Neural cell (in vitro differentiated cells): Measurements from ENCODE around the gene NPAS3. TPM values are rescaled to one million over a fixed set of nuclear protein-coding genes. Genes with fewer than 3 reads are reported as not detected.

ENCODE experiments used
- H2AFZ ChIP-seq: fragments of 200-600, 300-800 bp; sonication (generic), shearing (Covaris generic); 2 replicates; pipeline ENCODE4 v1.6.0; 2014; ENCODE audit warnings: low read depth, mild to moderate bottlenecking, antibody characterized with exemption, low read length, moderate library complexity
- H3F3A ChIP-seq: fragments of 200-600 bp; shearing (Covaris generic); 2 replicates; pipeline ENCODE4 v1.6.1; 2016; ENCODE audit warnings: mild to moderate bottlenecking, moderate library complexity, mixed read lengths, antibody characterized with exemption, low read length; ENCODE audit not compliant: insufficient read depth, poor library complexity, severe bottlenecking
- H3K27ac ChIP-seq: fragments of 200-600, 300-800 bp; sonication (generic), shearing (Covaris generic); 2 replicates; pipeline ENCODE4 v1.5.1; 2014; ENCODE audit warnings: mild to moderate bottlenecking, low read length, moderate library complexity
- H3K27me3 ChIP-seq: fragments of 300-800, 200-600 bp; sonication (generic), shearing (Covaris generic); 2 replicates; pipeline ENCODE4 v1.6.0; 2014; ENCODE audit warnings: mild to moderate bottlenecking, low read depth, low read length, moderate library complexity; ENCODE audit not compliant: insufficient read depth
- H3K36me3 ChIP-seq: fragments of 300-800, 200-600 bp; sonication (generic), shearing (Covaris generic); 2 replicates; pipeline ENCODE4 v1.5.1; 2014; ENCODE audit warnings: mild to moderate bottlenecking, antibody characterized with exemption, low read length, moderate library complexity; ENCODE audit not compliant: insufficient read depth
- H3K4me2 ChIP-seq: fragments of 300-800, 200-600 bp; sonication (generic), shearing (Covaris generic); 2 replicates; pipeline ENCODE4 v1.6.0; 2014; ENCODE audit warnings: mild to moderate bottlenecking, low read length
- H3K4me3 ChIP-seq: fragments of 300-800, 200-600 bp; sonication (generic), shearing (Covaris generic); 2 replicates; pipeline ENCODE4 v1.5.1; 2014; ENCODE audit warnings: mild to moderate bottlenecking, low read length, moderate library complexity
- H3K79me2 ChIP-seq: fragments of 200-600 bp; shearing (Covaris generic); replicated peaks from 2 replicates; pipeline ENCODE4 v1.6.0; 2014; ENCODE audit warnings: mild to moderate bottlenecking, low read length, moderate library complexity; ENCODE audit not compliant: insufficient read depth
- H3K9ac ChIP-seq: fragments of 300-800, 200-600 bp; sonication (generic), shearing (Covaris generic); 2 replicates; pipeline ENCODE4 v1.6.1; 2016; ENCODE audit warnings: mild to moderate bottlenecking, low read length, mixed read lengths
- H3K9me2 ChIP-seq: fragments of 200-600 bp; shearing (Covaris generic); 2 replicates; pipeline ENCODE4 v1.6.1; 2016; ENCODE audit warnings: mild to moderate bottlenecking, low read length, mixed read lengths; ENCODE audit not compliant: insufficient read depth
- H3K9me3 ChIP-seq: fragments of 200-600, 300-800 bp; sonication (generic), shearing (Covaris generic); 2 replicates; pipeline ENCODE4 v1.6.1; 2016; ENCODE audit warnings: mild to moderate bottlenecking, mixed run types, low read length, moderate library complexity, mixed read lengths
- H4K20me1 ChIP-seq: fragments of 200-600 bp; shearing (Covaris generic); 2 replicates; pipeline ENCODE4 v1.6.1; 2016; ENCODE audit warnings: mild to moderate bottlenecking, mixed run types; ENCODE audit not compliant: insufficient read depth
- EP300 ChIP-seq: fragments of 450-650 bp; conservative IDR thresholded peaks from 2 replicates; pipeline ENCODE4 v1.6.1; 2014; ENCODE audit warnings: antibody characterized with exemption, mild to moderate bottlenecking, moderate library complexity; ENCODE audit not compliant: poor library complexity, severe bottlenecking
- EZH2 ChIP-seq: fragments of 200-600, 300-800 bp; shearing (Covaris generic), sonication (generic); IDR thresholded peaks from 2 replicates; pipeline ENCODE4 v1.6.1; 2014; ENCODE audit warnings: antibody characterized with exemption, low read length, borderline replicate concordance, mild to moderate bottlenecking; ENCODE audit not compliant: insufficient read depth, poor library complexity, severe bottlenecking
- MXI1 ChIP-seq: fragments of 450-650 bp; conservative IDR thresholded peaks from 2 replicates; pipeline ENCODE4 v1.6.1; 2014; ENCODE audit warnings: antibody characterized with exemption, mild to moderate bottlenecking; ENCODE audit not compliant: poor library complexity, severe bottlenecking
- POLR2AphosphoS5 ChIP-seq: IDR thresholded peaks from 2 replicates; pipeline ENCODE4 v1.6.1; 2012
- RAD21 ChIP-seq: fragments of 450-650 bp; conservative IDR thresholded peaks from 2 replicates; pipeline ENCODE4 v1.6.1; 2014; ENCODE audit warnings: antibody characterized with exemption, mild to moderate bottlenecking, moderate library complexity
- SMC3 ChIP-seq: fragments of 450-650 bp; conservative IDR thresholded peaks from 2 replicates; pipeline ENCODE4 v1.6.1; 2014; ENCODE audit warnings: antibody characterized with exemption, mild to moderate bottlenecking, moderate library complexity; ENCODE audit not compliant: poor library complexity
- TAF1 ChIP-seq: IDR thresholded peaks from 2 replicates; pipeline ENCODE4 v1.6.1; 2012; ENCODE audit warnings: low read depth
- polyA plus RNA-seq: library from polyadenylated mRNA; depleted of rRNA; stranded (reverse); fragments of >200 nt; gene quantifications from 2 replicates; pipeline ENCODE4 v1.2.3, GENCODE V29; 2014
- TF ChIP-seq, protein P1 (sequence below): IDR thresholded peaks from 2 replicates; pipeline ENCODE4 v1.6.1; 2012; ENCODE audit warnings: borderline replicate concordance
- TF ChIP-seq, protein P2 (sequence below): fragments of 450-650 bp; IDR thresholded peaks from 2 replicates; pipeline ENCODE4 v1.5.1; 2014; ENCODE audit warnings: antibody characterized with exemption, mild to moderate bottlenecking, moderate library complexity; ENCODE audit not compliant: poor library complexity, severe bottlenecking

NPAS3 gene
- polyA plus RNA-seq, 1 donor from 2014 or later, result 1.3 TPM

DNA sequence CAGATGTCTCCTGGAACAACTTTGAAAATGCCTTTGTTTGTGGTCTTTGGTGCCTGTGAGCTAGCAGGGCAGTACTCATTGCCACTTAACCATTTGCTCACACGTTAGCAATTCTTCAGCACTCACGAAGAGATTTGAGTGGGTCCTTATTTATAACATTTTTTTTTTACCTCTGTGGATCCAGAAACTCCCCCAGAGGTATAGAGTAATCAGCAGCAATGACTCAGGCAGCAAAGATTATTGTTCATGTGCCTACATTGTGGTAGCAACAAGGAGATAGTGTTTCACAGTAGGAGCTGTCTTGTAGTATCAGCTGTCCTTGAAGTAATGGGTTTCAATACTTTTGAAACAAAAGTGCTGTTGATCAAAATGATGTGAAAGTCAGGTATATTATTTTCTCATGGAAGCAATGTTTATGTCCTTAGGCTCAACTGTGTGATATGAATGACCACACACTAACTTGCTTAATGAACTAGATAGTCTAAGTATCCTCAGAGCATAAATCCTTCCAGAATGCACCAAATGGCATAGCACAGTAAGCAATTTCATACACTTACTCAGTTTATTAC, 708.1 kb downstream of the NPAS3 start:
- peaks cover 6% of the 10 kb centered on the region for H3F3A ChIP-seq
- no peak overlapping the region for H3K4me2 ChIP-seq
- no peak overlapping the region for H3K4me3 ChIP-seq
- H3K9ac ChIP-seq, result no peak overlapping the region
- TF ChIP-seq MXI1 (no peak), SMC3 (no peak), POLR2AphosphoS5 (no peak), EZH2 (no peak), RAD21 (no peak), TAF1 (no peak), EP300 (no peak)
- TF ChIP-seq, protein P1, sequence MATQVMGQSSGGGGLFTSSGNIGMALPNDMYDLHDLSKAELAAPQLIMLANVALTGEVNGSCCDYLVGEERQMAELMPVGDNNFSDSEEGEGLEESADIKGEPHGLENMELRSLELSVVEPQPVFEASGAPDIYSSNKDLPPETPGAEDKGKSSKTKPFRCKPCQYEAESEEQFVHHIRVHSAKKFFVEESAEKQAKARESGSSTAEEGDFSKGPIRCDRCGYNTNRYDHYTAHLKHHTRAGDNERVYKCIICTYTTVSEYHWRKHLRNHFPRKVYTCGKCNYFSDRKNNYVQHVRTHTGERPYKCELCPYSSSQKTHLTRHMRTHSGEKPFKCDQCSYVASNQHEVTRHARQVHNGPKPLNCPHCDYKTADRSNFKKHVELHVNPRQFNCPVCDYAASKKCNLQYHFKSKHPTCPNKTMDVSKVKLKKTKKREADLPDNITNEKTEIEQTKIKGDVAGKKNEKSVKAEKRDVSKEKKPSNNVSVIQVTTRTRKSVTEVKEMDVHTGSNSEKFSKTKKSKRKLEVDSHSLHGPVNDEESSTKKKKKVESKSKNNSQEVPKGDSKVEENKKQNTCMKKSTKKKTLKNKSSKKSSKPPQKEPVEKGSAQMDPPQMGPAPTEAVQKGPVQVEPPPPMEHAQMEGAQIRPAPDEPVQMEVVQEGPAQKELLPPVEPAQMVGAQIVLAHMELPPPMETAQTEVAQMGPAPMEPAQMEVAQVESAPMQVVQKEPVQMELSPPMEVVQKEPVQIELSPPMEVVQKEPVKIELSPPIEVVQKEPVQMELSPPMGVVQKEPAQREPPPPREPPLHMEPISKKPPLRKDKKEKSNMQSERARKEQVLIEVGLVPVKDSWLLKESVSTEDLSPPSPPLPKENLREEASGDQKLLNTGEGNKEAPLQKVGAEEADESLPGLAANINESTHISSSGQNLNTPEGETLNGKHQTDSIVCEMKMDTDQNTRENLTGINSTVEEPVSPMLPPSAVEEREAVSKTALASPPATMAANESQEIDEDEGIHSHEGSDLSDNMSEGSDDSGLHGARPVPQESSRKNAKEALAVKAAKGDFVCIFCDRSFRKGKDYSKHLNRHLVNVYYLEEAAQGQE, result no peak
- TF ChIP-seq, protein P2, sequence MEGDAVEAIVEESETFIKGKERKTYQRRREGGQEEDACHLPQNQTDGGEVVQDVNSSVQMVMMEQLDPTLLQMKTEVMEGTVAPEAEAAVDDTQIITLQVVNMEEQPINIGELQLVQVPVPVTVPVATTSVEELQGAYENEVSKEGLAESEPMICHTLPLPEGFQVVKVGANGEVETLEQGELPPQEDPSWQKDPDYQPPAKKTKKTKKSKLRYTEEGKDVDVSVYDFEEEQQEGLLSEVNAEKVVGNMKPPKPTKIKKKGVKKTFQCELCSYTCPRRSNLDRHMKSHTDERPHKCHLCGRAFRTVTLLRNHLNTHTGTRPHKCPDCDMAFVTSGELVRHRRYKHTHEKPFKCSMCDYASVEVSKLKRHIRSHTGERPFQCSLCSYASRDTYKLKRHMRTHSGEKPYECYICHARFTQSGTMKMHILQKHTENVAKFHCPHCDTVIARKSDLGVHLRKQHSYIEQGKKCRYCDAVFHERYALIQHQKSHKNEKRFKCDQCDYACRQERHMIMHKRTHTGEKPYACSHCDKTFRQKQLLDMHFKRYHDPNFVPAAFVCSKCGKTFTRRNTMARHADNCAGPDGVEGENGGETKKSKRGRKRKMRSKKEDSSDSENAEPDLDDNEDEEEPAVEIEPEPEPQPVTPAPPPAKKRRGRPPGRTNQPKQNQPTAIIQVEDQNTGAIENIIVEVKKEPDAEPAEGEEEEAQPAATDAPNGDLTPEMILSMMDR, result no peak
- H4K20me1 ChIP-seq, result no peaks in the 10 kb centered on the region
- no peaks in the 10 kb centered on the region for H3K9me2 ChIP-seq
- H2AFZ ChIP-seq, result no peak overlapping the region
- H3K79me2 ChIP-seq, result no peaks in the 10 kb centered on the region
- H3K36me3 ChIP-seq, result no peaks in the 10 kb centered on the region
- H3K27me3 ChIP-seq, result no peaks in the 10 kb centered on the region
- no peaks in the 10 kb centered on the region for H3K9me3 ChIP-seq
- no peak overlapping the region for H3K27ac ChIP-seq

DNA sequence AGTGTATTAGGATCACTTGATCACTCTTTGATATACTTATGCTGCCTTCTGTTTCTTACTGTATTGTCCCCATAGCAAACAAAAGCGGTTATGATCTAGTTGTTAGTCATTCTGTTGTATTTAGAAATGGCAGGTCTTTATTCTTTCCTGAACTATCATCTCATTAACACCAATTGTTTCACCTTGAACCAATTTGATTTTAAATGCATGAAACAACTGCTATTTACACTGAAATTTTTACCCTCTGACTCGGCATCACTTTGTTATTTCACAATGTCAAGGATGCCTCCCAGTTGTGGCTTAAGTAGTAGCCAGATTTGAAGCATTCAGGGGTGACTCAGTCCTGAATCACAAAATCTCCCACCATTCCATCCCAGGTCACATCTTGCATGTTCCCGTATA, 708.7 kb downstream of the NPAS3 start:
- Histone ChIP-seq H3K27ac (no peak overlapping the region), H2AFZ (no peak overlapping the region), H3K9me3 (no peaks in the 10 kb centered on the region), H3K79me2 (no peaks in the 10 kb centered on the region), H3K4me2 (no peak overlapping the region), H3K36me3 (no peaks in the 10 kb centered on the region), H3F3A (peaks cover 6% of the 10 kb centered on the region), H3K4me3 (no peak overlapping the region), H4K20me1 (no peaks in the 10 kb centered on the region), H3K9ac (no peak overlapping the region), H3K9me2 (no peaks in the 10 kb centered on the region), H3K27me3 (no peaks in the 10 kb centered on the region)
- no peak for TF ChIP-seq TAF1
- TF ChIP-seq, protein P2, result no peak
- TF ChIP-seq EP300, result no peak
- no peak for TF ChIP-seq MXI1
- TF ChIP-seq, protein P1, result no peak
